Dermis microvascular lymphatic vessel endothelial cell (primary cell): ENCODE results near the gene GRK5. TPM values are rescaled to one million over a fixed set of nuclear protein-coding genes. Genes with fewer than 3 reads are reported as not detected.
A peak's percentile ranks its signal among the peaks of the same experiment; 100 is the strongest.
"Not testable (repeated sequence)": the region's sequence is repeated elsewhere in the genome, so short reads cannot be mapped to it uniquely, and the experiment has no call there.

Experiments used
- DNase-seq, 2 donors: peaks; one replicate each; pipeline versions ENCODE4 v3.0.0 to v3.0.0-alpha.2; 2010; ENCODE audit warnings: low read depth in 2 of 2
- total RNA-seq: library from RNA; depleted of rRNA; stranded (reverse); fragments of >200 nt; gene quantifications from 2 replicates; pipeline ENCODE4 v1.2.1, GENCODE V29; 2014

The GRK5 gene
- total RNA-seq, 1 donor from 2014 or later = 28.0 TPM

- DNase-seq = peak; percentile 44 to 69
Measured at GRCh38 chr10:119416855-119417254, 209.5 kb downstream of the GRK5 start.

- no peak for DNase-seq
Measured at GRCh38 chr10:119417852-119418251, 210.5 kb downstream of the GRK5 start.

GRCh38 chr10:119418362-119418761 is 211.0 kb downstream of the GRK5 start:
- DNase-seq = no peak

GRCh38 chr10:119419931-119420330 is 212.6 kb downstream of the GRK5 start:
- DNase-seq = no peak

- no peak for DNase-seq
Measured at GRCh38 chr10:119420950-119421875, 213.8 kb downstream of the GRK5 start.

GRCh38 chr10:119421891-119422681 is 214.7 kb downstream of the GRK5 start:
- DNase-seq = no peak

- no peak for DNase-seq
Measured at GRCh38 chr10:119422682-119423509, 215.5 kb downstream of the GRK5 start.

- DNase-seq = no peak
Measured at GRCh38 chr10:119423510-119424257, 216.3 kb downstream of the GRK5 start.

- DNase-seq = no peak
Measured at GRCh38 chr10:119424258-119424975, 217.0 kb downstream of the GRK5 start.

- no peak for DNase-seq
Measured at GRCh38 chr10:119425102-119425880, 217.9 kb downstream of the GRK5 start.

- no peak for DNase-seq
Measured at GRCh38 chr10:119425881-119426170, 218.5 kb downstream of the GRK5 start.

GRCh38 chr10:119426699-119427098 is 219.3 kb downstream of the GRK5 start:
- no peak for DNase-seq

GRCh38 chr10:119427263-119427864 is 220.0 kb downstream of the GRK5 start:
- DNase-seq = no peak

GRCh38 chr10:119428789-119429188 is 221.4 kb downstream of the GRK5 start:
- DNase-seq = no peak

- no peak for DNase-seq
Measured at GRCh38 chr10:119429771-119430170, 222.4 kb downstream of the GRK5 start.

GRCh38 chr10:119431034-119431772 is 223.8 kb downstream of the GRK5 start:
- no peak for DNase-seq

- DNase-seq = no peak
Measured at GRCh38 chr10:119431773-119432135, 224.4 kb downstream of the GRK5 start.

GRCh38 chr10:119434942-119435341 is 227.6 kb downstream of the GRK5 start:
- DNase-seq = not testable (repeated sequence)

- DNase-seq = no peak
Measured at GRCh38 chr10:119438717-119439116, 231.3 kb downstream of the GRK5 start.
